Measurements from ENCODE around the gene MEGF10.

MEGF10 gene

GRCh38 chr5:127406326-127407121, 115.9 kb downstream of the MEGF10 start:
- Histone ChIP-seq H3K4me1 (ENCODE audit: control insufficient read depth, insufficient read depth, low read length) (peaks cover 9% of the 10 kb centered on the region), H3K4me3 (ENCODE audit: low read depth, low read length) (no peak overlapping the region), H3K9ac (ENCODE audit: low read depth, low read length) (no peak overlapping the region), H3K27me3 (ENCODE audit: control insufficient read depth, insufficient read depth, low read length) (no peaks in the 10 kb centered on the region), H3K36me3 (ENCODE audit: control insufficient read depth, insufficient read depth, low read length) (peaks cover 10% of the 10 kb centered on the region), H3K9me3 (ENCODE audit: control insufficient read depth, insufficient read depth, low read length) (no peaks in the 10 kb centered on the region)

GRCh38 chr5:127409246-127409917, 118.8 kb downstream of the MEGF10 start:
- H3K4me1 ChIP-seq (ENCODE audit: control insufficient read depth, insufficient read depth, low read length): peaks cover 9% of the 10 kb centered on the region
- peaks cover 5% of the 10 kb centered on the region for H3K36me3 ChIP-seq (ENCODE audit: control insufficient read depth, insufficient read depth, low read length)
- no peak overlapping the region for H3K4me3 ChIP-seq (ENCODE audit: low read depth, low read length)
- no peaks in the 10 kb centered on the region for H3K9me3 ChIP-seq (ENCODE audit: control insufficient read depth, insufficient read depth, low read length)
- no peak overlapping the region for H3K9ac ChIP-seq (ENCODE audit: low read depth, low read length)
- no peaks in the 10 kb centered on the region for H3K27me3 ChIP-seq (ENCODE audit: control insufficient read depth, insufficient read depth, low read length)

GRCh38 chr5:127409921-127410675, 119.5 kb downstream of the MEGF10 start:
- Histone ChIP-seq H3K36me3 (ENCODE audit: control insufficient read depth, insufficient read depth, low read length) (peaks cover 5% of the 10 kb centered on the region), H3K9ac (ENCODE audit: low read depth, low read length) (no peak overlapping the region), H3K4me3 (ENCODE audit: low read depth, low read length) (no peak overlapping the region), H3K27me3 (ENCODE audit: control insufficient read depth, insufficient read depth, low read length) (no peaks in the 10 kb centered on the region), H3K4me1 (ENCODE audit: control insufficient read depth, insufficient read depth, low read length) (peaks cover 9% of the 10 kb centered on the region), H3K9me3 (ENCODE audit: control insufficient read depth, insufficient read depth, low read length) (no peaks in the 10 kb centered on the region)

- no peaks in the 10 kb centered on the region for H3K9me3 ChIP-seq (ENCODE audit: control insufficient read depth, insufficient read depth, low read length)
- H3K27me3 ChIP-seq (ENCODE audit: control insufficient read depth, insufficient read depth, low read length): no peaks in the 10 kb centered on the region
- H3K4me1 ChIP-seq (ENCODE audit: control insufficient read depth, insufficient read depth, low read length): peaks cover 6% of the 10 kb centered on the region
- H3K4me3 ChIP-seq (ENCODE audit: low read depth, low read length): no peak overlapping the region
- peaks cover 5% of the 10 kb centered on the region for H3K36me3 ChIP-seq (ENCODE audit: control insufficient read depth, insufficient read depth, low read length)
- H3K9ac ChIP-seq (ENCODE audit: low read depth, low read length): no peak overlapping the region
Measured at GRCh38 chr5:127410959-127411358, 120.4 kb downstream of the MEGF10 start.

- Histone ChIP-seq H3K4me3 (ENCODE audit: low read depth, low read length) (no peak overlapping the region), H3K27me3 (ENCODE audit: control insufficient read depth, insufficient read depth, low read length) (no peaks in the 10 kb centered on the region), H3K9me3 (ENCODE audit: control insufficient read depth, insufficient read depth, low read length) (no peaks in the 10 kb centered on the region), H3K36me3 (ENCODE audit: control insufficient read depth, insufficient read depth, low read length) (peaks cover 5% of the 10 kb centered on the region), H3K9ac (ENCODE audit: low read depth, low read length) (no peak overlapping the region), H3K4me1 (ENCODE audit: control insufficient read depth, insufficient read depth, low read length) (peaks cover 2% of the 10 kb centered on the region)
Measured at GRCh38 chr5:127411381-127411780, 120.8 kb downstream of the MEGF10 start.

- no peaks in the 10 kb centered on the region for H3K9me3 ChIP-seq (ENCODE audit: control insufficient read depth, insufficient read depth, low read length)
- peaks cover 5% of the 10 kb centered on the region for H3K36me3 ChIP-seq (ENCODE audit: control insufficient read depth, insufficient read depth, low read length)
- H3K27me3 ChIP-seq (ENCODE audit: control insufficient read depth, insufficient read depth, low read length): no peaks in the 10 kb centered on the region
- no peak overlapping the region for H3K9ac ChIP-seq (ENCODE audit: low read depth, low read length)
- no peak overlapping the region for H3K4me3 ChIP-seq (ENCODE audit: low read depth, low read length)
- H3K4me1 ChIP-seq (ENCODE audit: control insufficient read depth, insufficient read depth, low read length): no peaks in the 10 kb centered on the region
Measured at GRCh38 chr5:127412698-127413097, 122.1 kb downstream of the MEGF10 start.

GRCh38 chr5:127415034-127415433, 124.4 kb downstream of the MEGF10 start:
- H3K27me3 ChIP-seq (ENCODE audit: control insufficient read depth, insufficient read depth, low read length): no peaks in the 10 kb centered on the region
- H3K9ac ChIP-seq (ENCODE audit: low read depth, low read length): no peak overlapping the region
- no peak overlapping the region for H3K4me3 ChIP-seq (ENCODE audit: low read depth, low read length)
- no peaks in the 10 kb centered on the region for H3K4me1 ChIP-seq (ENCODE audit: control insufficient read depth, insufficient read depth, low read length)
- no peaks in the 10 kb centered on the region for H3K9me3 ChIP-seq (ENCODE audit: control insufficient read depth, insufficient read depth, low read length)
- H3K36me3 ChIP-seq (ENCODE audit: control insufficient read depth, insufficient read depth, low read length): peaks cover 10% of the 10 kb centered on the region

- H3K4me1 ChIP-seq (ENCODE audit: control insufficient read depth, insufficient read depth, low read length): no peaks in the 10 kb centered on the region
- no peaks in the 10 kb centered on the region for H3K27me3 ChIP-seq (ENCODE audit: control insufficient read depth, insufficient read depth, low read length)
- H3K36me3 ChIP-seq (ENCODE audit: control insufficient read depth, insufficient read depth, low read length): peaks cover 5% of the 10 kb centered on the region
- no peaks in the 10 kb centered on the region for H3K9me3 ChIP-seq (ENCODE audit: control insufficient read depth, insufficient read depth, low read length)
- no peak overlapping the region for H3K4me3 ChIP-seq (ENCODE audit: low read depth, low read length)
- H3K9ac ChIP-seq (ENCODE audit: low read depth, low read length): no peak overlapping the region
Measured at GRCh38 chr5:127416906-127417305, 126.3 kb downstream of the MEGF10 start.

- no peaks in the 10 kb centered on the region for H3K9me3 ChIP-seq (ENCODE audit: control insufficient read depth, insufficient read depth, low read length)
- H3K9ac ChIP-seq (ENCODE audit: low read depth, low read length): no peak overlapping the region
- peaks cover 5% of the 10 kb centered on the region for H3K36me3 ChIP-seq (ENCODE audit: control insufficient read depth, insufficient read depth, low read length)
- no peak overlapping the region for H3K4me3 ChIP-seq (ENCODE audit: low read depth, low read length)
- H3K4me1 ChIP-seq (ENCODE audit: control insufficient read depth, insufficient read depth, low read length): no peaks in the 10 kb centered on the region
- H3K27me3 ChIP-seq (ENCODE audit: control insufficient read depth, insufficient read depth, low read length): no peaks in the 10 kb centered on the region
Measured at GRCh38 chr5:127417528-127417927, 126.9 kb downstream of the MEGF10 start.

GRCh38 chr5:127418367-127418766, 127.8 kb downstream of the MEGF10 start:
- Histone ChIP-seq H3K27me3 (ENCODE audit: control insufficient read depth, insufficient read depth, low read length) (no peaks in the 10 kb centered on the region), H3K9me3 (ENCODE audit: control insufficient read depth, insufficient read depth, low read length) (no peaks in the 10 kb centered on the region), H3K36me3 (ENCODE audit: control insufficient read depth, insufficient read depth, low read length) (peaks cover 5% of the 10 kb centered on the region), H3K4me3 (ENCODE audit: low read depth, low read length) (no peak overlapping the region), H3K4me1 (ENCODE audit: control insufficient read depth, insufficient read depth, low read length) (no peaks in the 10 kb centered on the region), H3K9ac (ENCODE audit: low read depth, low read length) (no peak overlapping the region)

- Histone ChIP-seq H3K36me3 (ENCODE audit: control insufficient read depth, insufficient read depth, low read length) (peaks cover 5% of the 10 kb centered on the region), H3K4me1 (ENCODE audit: control insufficient read depth, insufficient read depth, low read length) (no peaks in the 10 kb centered on the region), H3K9me3 (ENCODE audit: control insufficient read depth, insufficient read depth, low read length) (no peaks in the 10 kb centered on the region), H3K4me3 (ENCODE audit: low read depth, low read length) (no peak overlapping the region), H3K27me3 (ENCODE audit: control insufficient read depth, insufficient read depth, low read length) (no peaks in the 10 kb centered on the region), H3K9ac (ENCODE audit: low read depth, low read length) (no peak overlapping the region)
Measured at GRCh38 chr5:127418974-127419682, 128.5 kb downstream of the MEGF10 start.
